ENCODE results near the gene TLE6.

- TF ChIP-seq CTCF (conservative IDR thresholded peaks at IDR 0.05) (no peak), EZH2 (IDR thresholded peaks at IDR 0.05; ENCODE audit: low read depth) (no peak)
Observed at GRCh38 chr19:2942928-2943640, 34.3 kb upstream of the TLE6 start.

Data from PC-9 (cell line).